ENCODE results near the gene ASXL2. TPM values are rescaled to one million over a fixed set of nuclear protein-coding genes. Genes with fewer than 3 reads are reported as not detected.
A peak's percentile ranks its signal among the peaks of the same experiment; 100 is the strongest.

The ASXL2 gene
- total and polyA plus RNA-seq, 2 of the 13 experiments (the other 11 are each of a cell fraction or from before 2014, with no cell fraction given) = 12.1 to 19.2 TPM

GRCh38 chr2:25878361-25879132, at the start of gene ASXL2 (continued):
- TF ChIP-seq ZNF660 (CRISPR knock-in tag; IDR thresholded peaks at IDR 0.05; ENCODE audit: borderline replicate concordance, low read depth) = no peak
- no peak for TF ChIP-seq GTF3A (CRISPR knock-in tag; conservative IDR thresholded peaks at IDR 0.05)
- peak; percentile 33 to 53; a peak in 2 of 4 replicates for TF ChIP-seq HMGXB4 (CRISPR knock-in tag; IDR thresholded peaks at IDR 0.05; ENCODE audit: borderline replicate concordance in 1 of 2, low read depth in 1 of 2)
- TF ChIP-seq FOXP4 (CRISPR knock-in tag; IDR thresholded peaks at IDR 0.05) = peak; percentile 57; the same call in 1 of the 2 replicates
- TF ChIP-seq NR1H2 (CRISPR knock-in tag; IDR thresholded peaks at IDR 0.05; ENCODE audit: borderline replicate concordance, low read depth) = no peak
- peak; percentile 8; the same call in 1 of the 2 replicates for TF ChIP-seq KDM5A (IDR thresholded peaks at IDR 0.05; ENCODE audit: borderline replicate concordance, low read length)
- TF ChIP-seq EP300 (IDR thresholded peaks at IDR 0.05; ENCODE audit: low read depth in 2 of 2, low read length in 2 of 2) = no peak
- no peak for TF ChIP-seq EP300 (CRISPR knock-in tag; IDR thresholded peaks at IDR 0.05; ENCODE audit: borderline replicate concordance)
- TF ChIP-seq ZNF713 (CRISPR knock-in tag; IDR thresholded peaks at IDR 0.05) = no peak
- TF ChIP-seq ZNF704 (CRISPR knock-in tag; IDR thresholded peaks at IDR 0.05; ENCODE audit: borderline replicate concordance) = no peak
- TF ChIP-seq TEAD3 (CRISPR knock-in tag; optimal IDR thresholded peaks at IDR 0.05; ENCODE audit: borderline replicate concordance) = peak; percentile 82
- TF ChIP-seq ZNF629 (CRISPR knock-in tag; conservative IDR thresholded peaks at IDR 0.05) = no peak; the same call in 1 of the 2 replicates
- TF ChIP-seq EZH2 (conservative IDR thresholded peaks at IDR 0.05; ENCODE audit: low read depth, low read length) = no peak
- TF ChIP-seq, protein P1, sequence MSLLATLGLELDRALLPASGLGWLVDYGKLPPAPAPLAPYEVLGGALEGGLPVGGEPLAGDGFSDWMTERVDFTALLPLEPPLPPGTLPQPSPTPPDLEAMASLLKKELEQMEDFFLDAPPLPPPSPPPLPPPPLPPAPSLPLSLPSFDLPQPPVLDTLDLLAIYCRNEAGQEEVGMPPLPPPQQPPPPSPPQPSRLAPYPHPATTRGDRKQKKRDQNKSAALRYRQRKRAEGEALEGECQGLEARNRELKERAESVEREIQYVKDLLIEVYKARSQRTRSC (CRISPR knock-in tag; IDR thresholded peaks at IDR 0.05; ENCODE audit: low read depth) = peak; percentile 74; the same call in 1 of the 2 replicates
- no peak for TF ChIP-seq ZNF530 (CRISPR knock-in tag; IDR thresholded peaks at IDR 0.05; ENCODE audit: low read depth)
- TF ChIP-seq, protein P2, sequence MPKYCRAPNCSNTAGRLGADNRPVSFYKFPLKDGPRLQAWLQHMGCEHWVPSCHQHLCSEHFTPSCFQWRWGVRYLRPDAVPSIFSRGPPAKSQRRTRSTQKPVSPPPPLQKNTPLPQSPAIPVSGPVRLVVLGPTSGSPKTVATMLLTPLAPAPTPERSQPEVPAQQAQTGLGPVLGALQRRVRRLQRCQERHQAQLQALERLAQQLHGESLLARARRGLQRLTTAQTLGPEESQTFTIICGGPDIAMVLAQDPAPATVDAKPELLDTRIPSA (CRISPR knock-in tag; IDR thresholded peaks at IDR 0.05; ENCODE audit: borderline replicate concordance) = peak; percentile 89; the same call in 1 of the 2 replicates
- peak; percentile 56; the same call in 1 of the 2 replicates for TF ChIP-seq TMF1 (CRISPR knock-in tag; IDR thresholded peaks at IDR 0.05; ENCODE audit: low read depth)
- no peak; the same call in 1 of the 2 replicates for TF ChIP-seq ZBTB42 (CRISPR knock-in tag; IDR thresholded peaks at IDR 0.05)
- no peak for TF ChIP-seq SUZ12 (IDR thresholded peaks at IDR 0.05; ENCODE audit: low read depth, low read length)
- peak; percentile 40; the same call in 1 of the 2 replicates for TF ChIP-seq NCOA1 (CRISPR knock-in tag; IDR thresholded peaks at IDR 0.05)
